ENCODE data around the gene PPP5C.
A peak's percentile ranks its signal among the peaks of the same experiment; 100 is the strongest.

The PPP5C gene

GRCh38 chr19:46337487-46337886 is 9.4 kb upstream of the PPP5C start:
- DNase-seq: no peak

- no peak for DNase-seq
These were observed 7.4 kb upstream of the PPP5C start for GRCh38 chr19:46339446-46339845.

GRCh38 chr19:46340051-46340659 is 6.7 kb upstream of the PPP5C start:
- no peak for DNase-seq

GRCh38 chr19:46341937-46342336 is 5.0 kb upstream of the PPP5C start:
- no peak for DNase-seq

GRCh38 chr19:46344363-46344762 is 2.5 kb upstream of the PPP5C start:
- no peak for DNase-seq

- no peak for DNase-seq
These were observed 1.7 kb upstream of the PPP5C start for GRCh38 chr19:46345157-46345556.

GRCh38 chr19:46347572-46347883 is 641 bp downstream of the PPP5C start:
- DNase-seq: no peak

- peak; percentile 10 for DNase-seq
These were observed 1.1 kb downstream of the PPP5C start for GRCh38 chr19:46347985-46348384.

GRCh38 chr19:46349311-46349993 is 2.6 kb downstream of the PPP5C start:
- DNase-seq: peak; percentile 9

- peak; percentile 42 for DNase-seq
These were observed 3.3 kb downstream of the PPP5C start for GRCh38 chr19:46350029-46350757.

- peak; percentile 44 for DNase-seq
These were observed 3.9 kb downstream of the PPP5C start for GRCh38 chr19:46350758-46351159.

GRCh38 chr19:46351241-46352041 is 4.6 kb downstream of the PPP5C start:
- DNase-seq: peak; percentile 49

- DNase-seq: no peak
These were observed 7.0 kb downstream of the PPP5C start for GRCh38 chr19:46353730-46354528.

- peak; percentile 7 for DNase-seq
These were observed 8.6 kb downstream of the PPP5C start for GRCh38 chr19:46355234-46356148.

GRCh38 chr19:46356149-46357055 is 9.5 kb downstream of the PPP5C start:
- DNase-seq: no peak

- DNase-seq: no peak
These were observed 11.1 kb downstream of the PPP5C start for GRCh38 chr19:46357846-46358583.

GRCh38 chr19:46361915-46362314 is 15.0 kb downstream of the PPP5C start:
- DNase-seq: no peak

GRCh38 chr19:46364359-46364758 is 17.5 kb downstream of the PPP5C start:
- DNase-seq: no peak

GRCh38 chr19:46365561-46365960 is 18.7 kb downstream of the PPP5C start:
- DNase-seq: no peak

All from hematopoietic multipotent progenitor cell treated with erythropoietin and hydrocortisone succinate and interleukin-3 and kit ligand, for 4 days (in vitro differentiated cells).